ENCODE results near the gene CAB39. TPM values are rescaled to one million over a fixed set of nuclear protein-coding genes. Genes with fewer than 3 reads are reported as not detected.
"Not testable (repeated sequence)": the region's sequence is repeated elsewhere in the genome, so short reads cannot be mapped to it uniquely, and the experiment has no call there.

The CAB39 gene
- total RNA-seq, 1 experiment from 2014 or later, result 40.4 TPM

GRCh38 chr2:230696670-230697069 lies 16.0 kb upstream of the CAB39 start:
- H3K27me3 ChIP-seq (replicated peaks; ENCODE audit: control insufficient read depth, insufficient read depth, low read length), result no peaks in the 10 kb centered on the region
- peaks cover 2% of the 10 kb centered on the region; the same call in 1 of the 2 replicates for H3K4me1 ChIP-seq
- no peaks in the 10 kb centered on the region for H3K36me3 ChIP-seq (ENCODE audit: control insufficient read depth, insufficient read depth, low read length)
- ChIA-PET POLR2A (no interaction called here), CTCF (no interaction called here)
- no peak overlapping the region for H3K4me3 Mint-ChIP-seq (ENCODE audit: unreplicated experiment)
- H3K9me3 ChIP-seq, result no peaks in the 10 kb centered on the region
- no peak for DNase-seq
- H3K27ac Mint-ChIP-seq (ENCODE audit: unreplicated experiment), result no peak overlapping the region
- intact Hi-C loops (cut with micrococcal nuclease; ENCODE audit: unreplicated experiment), result no loop called here
- TF ChIP-seq CTCF (IDR thresholded peaks at IDR 0.05; ENCODE audit: insufficient read depth in 1 of 2, low read depth in 1 of 2, low read length in 1 of 2, severe bottlenecking in 1 of 2, unreplicated experiment in 1 of 2), result no peak
- H3K4me3 ChIP-seq (ENCODE audit: low read depth, low read length), result no peak overlapping the region
- BruUV-seq (replicated peaks), result no TSS peak
- no peaks in the 10 kb centered on the region for H3K4me1 Mint-ChIP-seq (ENCODE audit: low read depth, unreplicated experiment)
- H3K9me3 Mint-ChIP-seq (ENCODE audit: unreplicated experiment), result no peaks in the 10 kb centered on the region
- no peaks in the 10 kb centered on the region for H3K36me3 Mint-ChIP-seq (ENCODE audit: insufficient read depth, unreplicated experiment)
- no peaks in the 10 kb centered on the region for H3K27me3 Mint-ChIP-seq (ENCODE audit: insufficient read depth, unreplicated experiment)

- H3K36me3 Mint-ChIP-seq (ENCODE audit: insufficient read depth, unreplicated experiment), result no peaks in the 10 kb centered on the region
- H3K9me3 Mint-ChIP-seq (ENCODE audit: unreplicated experiment), result no peaks in the 10 kb centered on the region
- H3K4me3 Mint-ChIP-seq (ENCODE audit: unreplicated experiment), result no peak overlapping the region
- CTCF ChIA-PET, result no interaction called here
- Histone ChIP-seq H3K27me3 (replicated peaks; ENCODE audit: control insufficient read depth, insufficient read depth, low read length) (no peaks in the 10 kb centered on the region), H3K36me3 (ENCODE audit: control insufficient read depth, insufficient read depth, low read length) (no peaks in the 10 kb centered on the region), H3K9me3 (no peaks in the 10 kb centered on the region), H3K4me1 (no peaks in the 10 kb centered on the region), H3K4me3 (ENCODE audit: low read depth, low read length) (no peak overlapping the region)
- intact Hi-C loops (cut with micrococcal nuclease; ENCODE audit: unreplicated experiment), result no loop called here
- no TSS peak for BruUV-seq (replicated peaks)
- no peak for DNase-seq
- no peak for TF ChIP-seq CTCF (IDR thresholded peaks at IDR 0.05; ENCODE audit: insufficient read depth in 1 of 2, low read depth in 1 of 2, low read length in 1 of 2, severe bottlenecking in 1 of 2, unreplicated experiment in 1 of 2)
- no peak overlapping the region for H3K27ac Mint-ChIP-seq (ENCODE audit: unreplicated experiment)
- H3K27me3 Mint-ChIP-seq (ENCODE audit: insufficient read depth, unreplicated experiment), result no peaks in the 10 kb centered on the region
- no peaks in the 10 kb centered on the region for H3K4me1 Mint-ChIP-seq (ENCODE audit: low read depth, unreplicated experiment)
- POLR2A ChIA-PET, result no interaction called here
These were observed 15.0 kb upstream of the CAB39 start for GRCh38 chr2:230697676-230698075.

- H3K4me1 ChIP-seq; H3K27ac Mint-ChIP-seq (ENCODE audit: unreplicated experiment); H3K27me3 ChIP-seq (replicated peaks; ENCODE audit: control insufficient read depth, insufficient read depth, low read length); H3K4me3 ChIP-seq (ENCODE audit: low read depth, low read length); H3K36me3 ChIP-seq (ENCODE audit: control insufficient read depth, insufficient read depth, low read length); CTCF ChIA-PET; H3K9me3 ChIP-seq; H3K27me3 Mint-ChIP-seq (ENCODE audit: insufficient read depth, unreplicated experiment); H3K4me3 Mint-ChIP-seq (ENCODE audit: unreplicated experiment); BruUV-seq (replicated peaks); DNase-seq; H3K9me3 Mint-ChIP-seq (ENCODE audit: unreplicated experiment); H3K4me1 Mint-ChIP-seq (ENCODE audit: low read depth, unreplicated experiment); H3K36me3 Mint-ChIP-seq (ENCODE audit: insufficient read depth, unreplicated experiment); POLR2A ChIA-PET; intact Hi-C loops (cut with micrococcal nuclease; ENCODE audit: unreplicated experiment): not testable (repeated sequence)
These were observed 13.9 kb upstream of the CAB39 start for GRCh38 chr2:230698753-230699152.

DNA sequence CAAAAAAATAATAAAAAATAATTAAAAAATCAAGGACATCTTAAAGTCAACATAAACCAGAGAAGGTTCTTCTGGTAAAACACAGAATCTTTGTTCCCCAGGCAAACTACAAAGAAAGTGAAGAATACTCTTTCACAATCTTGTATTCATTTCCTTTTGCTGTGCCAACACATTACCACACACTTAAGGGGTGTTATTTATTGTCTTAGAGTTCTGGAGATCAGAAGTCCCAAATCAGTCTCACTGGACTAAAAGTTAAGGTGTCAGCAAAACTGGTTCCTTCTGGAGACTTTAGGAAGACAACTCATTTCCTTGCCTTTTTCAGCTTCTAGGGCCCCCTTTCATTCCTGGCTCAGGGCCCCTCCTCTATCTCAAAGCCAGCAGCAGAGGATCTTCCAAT lies 12.2 kb upstream of the CAB39 start:
- Mint-ChIP-seq H3K4me3 (ENCODE audit: unreplicated experiment) (no peak overlapping the region), H3K27ac (ENCODE audit: unreplicated experiment) (no peak overlapping the region), H3K36me3 (ENCODE audit: insufficient read depth, unreplicated experiment) (no peaks in the 10 kb centered on the region), H3K27me3 (ENCODE audit: insufficient read depth, unreplicated experiment) (no peaks in the 10 kb centered on the region), H3K4me1 (ENCODE audit: low read depth, unreplicated experiment) (no peaks in the 10 kb centered on the region), H3K9me3 (ENCODE audit: unreplicated experiment) (no peaks in the 10 kb centered on the region)
- CTCF ChIA-PET, result no interaction called here
- intact Hi-C loops (cut with micrococcal nuclease; ENCODE audit: unreplicated experiment), result no loop called here
- Histone ChIP-seq H3K36me3 (ENCODE audit: control insufficient read depth, insufficient read depth, low read length) (no peaks in the 10 kb centered on the region), H3K4me3 (ENCODE audit: low read depth, low read length) (no peak overlapping the region), H3K9me3 (no peaks in the 10 kb centered on the region), H3K4me1 (no peaks in the 10 kb centered on the region), H3K27me3 (replicated peaks; ENCODE audit: control insufficient read depth, insufficient read depth, low read length) (no peaks in the 10 kb centered on the region)
- no TSS peak for BruUV-seq (replicated peaks)
- TF ChIP-seq CTCF (IDR thresholded peaks at IDR 0.05; ENCODE audit: insufficient read depth in 1 of 2, low read depth in 1 of 2, low read length in 1 of 2, severe bottlenecking in 1 of 2, unreplicated experiment in 1 of 2), result no peak
- DNase-seq, result no peak
- POLR2A ChIA-PET, result no interaction called here

Data from Caco-2 (cell line).